ENCODE measurements around the gene TRIM3. TPM values are rescaled to one million over a fixed set of nuclear protein-coding genes. Genes with fewer than 3 reads are reported as not detected.

TRIM3 gene
- total RNA-seq, 4 donors from 2014 or later = 15.3 to 20.0 (median 16.5) TPM

- peaks cover 0 to 17% of the 10 kb centered on the region in 2 donors for H3K36me3 ChIP-seq
- intact Hi-C loops (cut with DNase I; ENCODE audit: low total_unique reads) = no loop called here
- TF ChIP-seq POLR2A (IDR thresholded peaks at IDR 0.05) (no peak), CTCF (IDR thresholded peaks at IDR 0.05 in 4 of 5, conservative IDR thresholded peaks at IDR 0.05 in 1 of 5) (no peak)
- H3K4me3 ChIP-seq = no peak overlapping the region
- DNase-seq (no peak), ATAC-seq (no peak)
- in situ Hi-C loops (cut with MboI; ENCODE audit: low sequenced_read_pairs in 4 of 4) = no loop called here
- H3K9me3 ChIP-seq = no peaks in the 10 kb centered on the region
- H3K27ac ChIP-seq = no peak overlapping the region
- H3K27me3 ChIP-seq = no peaks in the 10 kb centered on the region
- no peaks in the 10 kb centered on the region for H3K4me1 ChIP-seq
Observed at GRCh38 chr11:6405052-6405667, 68.6 kb downstream of the TRIM3 start.

- TF ChIP-seq POLR2A (IDR thresholded peaks at IDR 0.05) (no peak), CTCF (IDR thresholded peaks at IDR 0.05 in 4 of 5, conservative IDR thresholded peaks at IDR 0.05 in 1 of 5) (no peak)
- no peak for ATAC-seq
- intact Hi-C loops (cut with DNase I; ENCODE audit: low total_unique reads) (no loop called here), in situ Hi-C loops (cut with MboI; ENCODE audit: low sequenced_read_pairs in 4 of 4) (no loop called here)
- Histone ChIP-seq H3K9me3 (no peaks in the 10 kb centered on the region), H3K36me3 (peaks cover 0 to 17% of the 10 kb centered on the region in 2 donors), H3K4me3 (no peak overlapping the region), H3K27ac (no peak overlapping the region), H3K4me1 (no peaks in the 10 kb centered on the region), H3K27me3 (no peaks in the 10 kb centered on the region)
- DNase-seq = no peak
Observed at GRCh38 chr11:6404342-6405051, 69.2 kb downstream of the TRIM3 start.

GRCh38 chr11:6403539-6403938 lies 70.2 kb downstream of the TRIM3 start:
- ATAC-seq (no peak), DNase-seq (no peak)
- no peak for TF ChIP-seq CTCF (IDR thresholded peaks at IDR 0.05 in 4 of 5, conservative IDR thresholded peaks at IDR 0.05 in 1 of 5)
- no peak for TF ChIP-seq POLR2A (IDR thresholded peaks at IDR 0.05)
- Histone ChIP-seq H3K27ac (no peak overlapping the region), H3K4me1 (no peaks in the 10 kb centered on the region), H3K4me3 (no peak overlapping the region), H3K27me3 (no peaks in the 10 kb centered on the region), H3K36me3 (peaks cover 0 to 17% of the 10 kb centered on the region in 2 donors), H3K9me3 (no peaks in the 10 kb centered on the region)
- in situ Hi-C loops (cut with MboI; ENCODE audit: low sequenced_read_pairs in 4 of 4) (no loop called here), intact Hi-C loops (cut with DNase I; ENCODE audit: low total_unique reads) (no loop called here)

GRCh38 chr11:6402561-6402981 lies 71.2 kb downstream of the TRIM3 start:
- no peak overlapping the region for H3K4me3 ChIP-seq
- in situ Hi-C loops (cut with MboI; ENCODE audit: low sequenced_read_pairs in 4 of 4) (no loop called here), intact Hi-C loops (cut with DNase I; ENCODE audit: low total_unique reads) (no loop called here)
- no peak overlapping the region for H3K27ac ChIP-seq
- peaks cover 0 to 17% of the 10 kb centered on the region in 2 donors for H3K36me3 ChIP-seq
- no peaks in the 10 kb centered on the region for H3K4me1 ChIP-seq
- ATAC-seq (no peak), DNase-seq (no peak)
- no peak for TF ChIP-seq POLR2A (IDR thresholded peaks at IDR 0.05)
- TF ChIP-seq CTCF (IDR thresholded peaks at IDR 0.05 in 4 of 5, conservative IDR thresholded peaks at IDR 0.05 in 1 of 5) = no peak
- H3K9me3 ChIP-seq = no peaks in the 10 kb centered on the region
- H3K27me3 ChIP-seq = no peaks in the 10 kb centered on the region
